Activated CD8-positive, alpha-beta T cell treated with anti-CD3 and anti-CD28 coated beads for 36 hours (primary cell): ENCODE measurements around the gene CORO1C. TPM values are rescaled to one million over a fixed set of nuclear protein-coding genes. Genes with fewer than 3 reads are reported as not detected.

ENCODE experiments used
- ATAC-seq: fragments of 200-7000 bp; cut with Tn5 transposase; one replicate; pipeline ENCODE4 v1.10.0; 2021; ENCODE audit warnings: mild to moderate bottlenecking, moderate library complexity
- CTCF ChIA-PET: fragments of 350-600 bp; sonication (Branson Sonifier 250); formaldehyde crosslinking; loops from one replicate; lab custom pipeline; 2021; ENCODE audit warnings: antibody characterized with exemption; lab: Charles Lee
- POLR2A ChIA-PET: fragments of 350-600 bp; sonication (Branson Sonifier 250); formaldehyde crosslinking; loops from one replicate; lab custom pipeline; 2021; ENCODE audit warnings: antibody characterized with exemption; lab: Charles Lee
- DNase-seq: peaks from one replicate; pipeline ENCODE4 v3.0.0-alpha.2; 2020
- H3K27ac Mint-ChIP-seq: one replicate; pipeline ENCODE4 v1.8.0; 2021; ENCODE audit warnings: mild to moderate bottlenecking, mixed read lengths
- H3K27me3 Mint-ChIP-seq: one replicate; pipeline ENCODE4 v1.8.0; 2021; ENCODE audit warnings: mixed read lengths
- H3K36me3 Mint-ChIP-seq: one replicate; pipeline ENCODE4 v1.8.0; 2021; ENCODE audit warnings: low read depth, mixed read lengths
- H3K4me1 Mint-ChIP-seq: one replicate; pipeline ENCODE4 v1.8.0; 2021; ENCODE audit warnings: low read depth, mixed read lengths
- H3K4me3 Mint-ChIP-seq: one replicate; pipeline ENCODE4 v1.8.0; 2021; ENCODE audit warnings: mild to moderate bottlenecking, moderate library complexity, mixed read lengths
- H3K9me3 Mint-ChIP-seq: one replicate; pipeline ENCODE4 v1.8.0; 2021; ENCODE audit warnings: mixed read lengths
- intact Hi-C: fragments of 100-400 bp; cut with micrococcal nuclease; formaldehyde crosslinking; loops from one replicate; pipeline ENCODE4 v1.10.0; 2022
- total RNA-seq, 2 experiments: library from RNA; stranded (reverse); gene quantifications; one replicate each; pipeline ENCODE4 v1.2.3, GENCODE V29; 2021
- TF ChIP-seq, protein P1 (sequence below): fragments of 200-600 bp; IDR thresholded peaks from one replicate; pipeline ENCODE4 v1.8.0; 2022; ENCODE audit warnings: antibody characterized with exemption, mild to moderate bottlenecking

Gene CORO1C
- total RNA-seq, 2 experiments from 2014 or later: 90.1 to 98.9 TPM

DNA sequence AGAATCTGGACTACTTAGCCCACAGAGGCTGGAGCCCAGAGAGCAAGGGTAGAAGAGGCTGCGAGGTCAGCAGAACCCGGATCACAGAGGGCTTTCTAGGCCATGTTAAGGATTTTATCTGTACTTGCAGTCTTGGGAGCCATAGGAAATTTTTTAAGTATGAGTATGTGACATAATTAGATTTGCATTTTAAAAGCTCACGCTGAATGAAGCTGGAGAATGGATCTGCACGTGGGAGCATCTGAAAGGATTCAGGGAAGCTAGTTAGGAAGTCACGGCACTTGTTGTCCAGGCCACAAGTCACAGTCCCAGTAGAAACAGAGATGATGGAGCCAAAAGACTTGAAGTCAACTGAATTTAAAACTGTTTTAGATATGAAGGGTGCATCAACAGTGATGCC, 14.1 kb downstream of the CORO1C start:
- no peak overlapping the region for H3K27ac Mint-ChIP-seq
- peaks cover 2% of the 10 kb centered on the region for H3K36me3 Mint-ChIP-seq
- DNase-seq (no peak), ATAC-seq (no peak)
- H3K9me3 Mint-ChIP-seq: no peaks in the 10 kb centered on the region
- H3K27me3 Mint-ChIP-seq: no peaks in the 10 kb centered on the region
- H3K4me1 Mint-ChIP-seq: peaks cover 2% of the 10 kb centered on the region
- ChIA-PET POLR2A (interaction anchor here (1.1 kb wide), 1 partner anchor 13 kb away, joined by 5 read pairs; no protein-coding TSS in a partner anchor), CTCF (interaction anchor here (0.7 kb wide), 1 partner anchor 86 kb away, joined by 3 read pairs; no protein-coding TSS in a partner anchor)
- intact Hi-C loops: no loop called here
- TF ChIP-seq, protein P1, sequence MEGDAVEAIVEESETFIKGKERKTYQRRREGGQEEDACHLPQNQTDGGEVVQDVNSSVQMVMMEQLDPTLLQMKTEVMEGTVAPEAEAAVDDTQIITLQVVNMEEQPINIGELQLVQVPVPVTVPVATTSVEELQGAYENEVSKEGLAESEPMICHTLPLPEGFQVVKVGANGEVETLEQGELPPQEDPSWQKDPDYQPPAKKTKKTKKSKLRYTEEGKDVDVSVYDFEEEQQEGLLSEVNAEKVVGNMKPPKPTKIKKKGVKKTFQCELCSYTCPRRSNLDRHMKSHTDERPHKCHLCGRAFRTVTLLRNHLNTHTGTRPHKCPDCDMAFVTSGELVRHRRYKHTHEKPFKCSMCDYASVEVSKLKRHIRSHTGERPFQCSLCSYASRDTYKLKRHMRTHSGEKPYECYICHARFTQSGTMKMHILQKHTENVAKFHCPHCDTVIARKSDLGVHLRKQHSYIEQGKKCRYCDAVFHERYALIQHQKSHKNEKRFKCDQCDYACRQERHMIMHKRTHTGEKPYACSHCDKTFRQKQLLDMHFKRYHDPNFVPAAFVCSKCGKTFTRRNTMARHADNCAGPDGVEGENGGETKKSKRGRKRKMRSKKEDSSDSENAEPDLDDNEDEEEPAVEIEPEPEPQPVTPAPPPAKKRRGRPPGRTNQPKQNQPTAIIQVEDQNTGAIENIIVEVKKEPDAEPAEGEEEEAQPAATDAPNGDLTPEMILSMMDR: no peak
- no peak overlapping the region for H3K4me3 Mint-ChIP-seq

DNA sequence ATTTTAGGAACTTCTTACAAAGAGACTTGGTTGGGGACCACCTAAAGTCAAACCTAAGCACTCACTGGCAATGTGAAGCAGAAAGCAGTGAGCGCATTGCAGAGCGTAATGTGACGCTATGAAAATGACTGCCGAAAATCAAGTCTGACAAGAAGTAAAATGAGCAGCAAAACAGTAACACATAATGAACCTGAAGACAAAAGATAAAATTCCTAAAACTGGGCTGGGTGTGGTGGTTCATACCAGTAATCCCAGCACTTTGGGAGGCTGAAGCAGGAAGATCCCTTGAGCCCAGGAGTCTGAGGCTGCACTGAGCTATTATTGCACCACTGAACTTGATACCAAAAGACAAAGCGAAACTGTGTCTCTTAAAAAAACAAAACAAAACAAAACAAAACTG, 16.5 kb downstream of the CORO1C start:
- Mint-ChIP-seq H3K9me3 (no peaks in the 10 kb centered on the region), H3K4me1 (no peaks in the 10 kb centered on the region), H3K36me3 (peaks cover 2% of the 10 kb centered on the region), H3K27ac (no peak overlapping the region), H3K27me3 (no peaks in the 10 kb centered on the region), H3K4me3 (no peak overlapping the region)
- TF ChIP-seq, protein P1: no peak
- POLR2A ChIA-PET: interaction anchor here (0.6 kb wide), 1 partner anchor 56 kb away, joined by 3 read pairs; no protein-coding TSS in a partner anchor
- ATAC-seq (no peak), DNase-seq (no peak)
- intact Hi-C loops: no loop called here
- CTCF ChIA-PET: no interaction called here

DNA sequence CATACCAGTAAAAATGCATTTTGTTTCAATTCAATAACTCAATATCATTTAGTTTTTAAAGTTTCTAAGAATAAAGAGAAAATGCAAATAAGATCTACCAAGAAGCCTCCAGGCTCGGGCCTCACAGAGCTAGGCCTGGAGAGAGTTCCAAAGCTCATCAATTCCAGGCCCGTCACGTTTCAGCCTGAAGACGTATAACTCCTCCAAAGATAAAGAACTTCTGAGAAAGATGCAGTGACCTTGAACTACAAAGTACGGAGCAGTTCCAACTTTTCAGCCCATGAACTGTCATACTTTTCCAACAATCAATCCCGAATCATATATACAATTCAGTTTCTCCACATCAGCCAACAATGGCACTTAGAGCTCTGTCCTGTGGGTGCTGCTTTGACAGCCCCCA, 17.8 kb downstream of the CORO1C start:
- ChIA-PET CTCF (interaction anchor here (1.3 kb wide), 1 partner anchor 148 kb away, joined by 3 read pairs; no protein-coding TSS in a partner anchor), POLR2A (no interaction called here)
- intact Hi-C loops: no loop called here
- no peaks in the 10 kb centered on the region for H3K9me3 Mint-ChIP-seq
- ATAC-seq (no peak), DNase-seq (no peak)
- no peak overlapping the region for H3K4me3 Mint-ChIP-seq
- H3K27me3 Mint-ChIP-seq: no peaks in the 10 kb centered on the region
- TF ChIP-seq, protein P1: no peak
- no peaks in the 10 kb centered on the region for H3K4me1 Mint-ChIP-seq
- H3K27ac Mint-ChIP-seq: no peak overlapping the region
- H3K36me3 Mint-ChIP-seq: peaks cover 2% of the 10 kb centered on the region

DNA sequence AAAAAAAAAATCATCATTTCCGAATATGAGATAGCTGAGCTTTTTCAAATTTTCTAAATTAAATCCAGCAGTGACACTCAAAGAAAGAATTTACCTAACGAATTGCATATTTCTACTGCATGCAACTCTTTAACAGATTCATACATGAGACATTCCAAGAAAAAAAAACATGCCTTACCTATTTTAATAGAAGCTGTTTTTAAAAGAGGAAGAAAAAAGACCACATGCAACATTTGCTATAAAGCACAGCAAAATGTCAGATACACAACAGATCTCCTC, 18.5 kb downstream of the CORO1C start:
- TF ChIP-seq, protein P1: no peak
- no peaks in the 10 kb centered on the region for H3K4me1 Mint-ChIP-seq
- no peaks in the 10 kb centered on the region for H3K27me3 Mint-ChIP-seq
- DNase-seq (no peak), ATAC-seq (no peak)
- no peak overlapping the region for H3K4me3 Mint-ChIP-seq
- peaks cover 2% of the 10 kb centered on the region for H3K36me3 Mint-ChIP-seq
- no peak overlapping the region for H3K27ac Mint-ChIP-seq
- ChIA-PET POLR2A (no interaction called here), CTCF (interaction anchor here (1.3 kb wide), 1 partner anchor 148 kb away, joined by 3 read pairs; no protein-coding TSS in a partner anchor)
- intact Hi-C loops: no loop called here
- no peaks in the 10 kb centered on the region for H3K9me3 Mint-ChIP-seq

DNA sequence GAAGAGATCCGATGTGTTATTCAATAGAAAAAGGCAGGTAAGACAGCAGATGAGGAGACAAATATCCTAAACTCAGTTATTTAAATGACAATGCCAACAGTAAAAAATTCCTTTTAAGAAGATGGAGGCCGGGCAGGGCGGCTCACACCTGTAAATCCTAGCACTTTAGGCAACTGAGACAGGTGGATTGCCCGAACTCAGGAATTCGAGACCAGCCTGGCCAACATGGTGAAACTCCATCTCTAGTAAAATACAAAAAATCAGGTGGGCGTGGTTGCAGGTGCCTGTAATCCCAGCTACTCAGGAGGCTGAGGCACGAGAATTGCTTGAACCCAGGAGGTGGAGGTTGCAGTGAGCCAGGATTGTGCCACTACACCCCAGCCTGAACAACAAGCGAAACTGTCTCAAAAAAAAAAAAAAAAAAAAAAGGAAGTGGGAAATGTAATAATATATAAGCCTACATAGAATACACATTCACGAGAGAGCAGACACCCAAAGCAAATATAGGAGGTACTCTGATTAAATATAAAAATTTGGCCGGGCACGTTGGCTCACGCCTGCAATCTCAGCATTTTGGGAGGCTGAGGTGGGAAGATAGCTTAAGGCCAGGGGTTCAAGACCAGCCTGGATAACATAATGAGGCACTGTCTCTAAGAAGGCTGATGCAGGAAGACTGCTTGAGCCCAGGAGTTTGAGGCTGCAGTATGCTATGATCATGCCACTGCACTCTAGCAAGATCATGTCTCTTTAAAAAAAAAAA, 19.0 kb downstream of the CORO1C start:
- peaks cover 2% of the 10 kb centered on the region for H3K36me3 Mint-ChIP-seq
- TF ChIP-seq, protein P1: no peak
- CTCF ChIA-PET: no interaction called here
- no peak for ATAC-seq
- no peaks in the 10 kb centered on the region for H3K27me3 Mint-ChIP-seq
- POLR2A ChIA-PET: no interaction called here
- H3K4me1 Mint-ChIP-seq: no peaks in the 10 kb centered on the region
- intact Hi-C loops: no loop called here
- no peak overlapping the region for H3K4me3 Mint-ChIP-seq
- no peak for DNase-seq
- no peak overlapping the region for H3K27ac Mint-ChIP-seq
- H3K9me3 Mint-ChIP-seq: no peaks in the 10 kb centered on the region
